H1 (cell line): Measurements from ENCODE around the gene RAP1GAP. TPM values are rescaled to one million over a fixed set of nuclear protein-coding genes. Genes with fewer than 3 reads are reported as not detected.

Source experiments
- CTCF ChIA-PET: fragments of 300-600 bp; sonication (Branson Sonifier 250); formaldehyde crosslinking; loops from one replicate; lab custom pipeline; 2021; ENCODE audit not compliant: partially characterized antibody; lab: Charles Lee
- POLR2A ChIA-PET: fragments of 300-600 bp; sonication (Branson Sonifier 250); formaldehyde crosslinking; loops from one replicate; lab custom pipeline; 2021; ENCODE audit warnings: inconsistent platforms; ENCODE audit not compliant: partially characterized antibody; lab: Charles Lee
- DNase-seq, 2 experiments: peaks; one replicate each; pipeline versions ENCODE4 v3.0.0 to v3.0.0-alpha.2; 2010 to 2022; ENCODE audit warnings: low spot score in 2 of 2, low read depth in 1 of 2, mixed read lengths in 1 of 2
- FAIRE-seq: peaks from 2 replicates; lab custom pipeline; 2011; peaks lifted over from hg19 to GRCh38; lab: Jason Lieb, UNC
- H2AFZ ChIP-seq: 2 replicates; pipeline ENCODE4 v1.8.1; 2012; ENCODE audit warnings: low read length, inconsistent platforms
- H2AK5ac ChIP-seq: 2 replicates; pipeline ENCODE4 v1.6.1; 2013; ENCODE audit warnings: low read depth, low read length
- H2BK120ac ChIP-seq: replicated peaks from 2 replicates; pipeline ENCODE3; 2013; ENCODE audit warnings: low read depth, low read length, inconsistent platforms
- H2BK12ac ChIP-seq: 2 replicates; pipeline ENCODE4 v1.6.1; 2013; ENCODE audit warnings: low read depth, low read length
- H2BK15ac ChIP-seq: 2 replicates; pipeline ENCODE4 v1.6.1; 2013; ENCODE audit warnings: low read length
- H2BK20ac ChIP-seq: 2 replicates; pipeline ENCODE4 v1.6.1; 2013; ENCODE audit warnings: low read length
- H2BK5ac ChIP-seq: 2 replicates; pipeline ENCODE4 v1.6.1; 2013; ENCODE audit warnings: low read depth, low read length
- H3K14ac ChIP-seq: 2 replicates; pipeline ENCODE4 v1.6.1; 2013; ENCODE audit warnings: inconsistent platforms; ENCODE audit not compliant: insufficient read length
- H3K18ac ChIP-seq: 2 replicates; pipeline ENCODE4 v1.6.1; 2013; ENCODE audit warnings: low read length; ENCODE audit errors: extremely low read depth
- H3K23ac ChIP-seq: 2 replicates; pipeline ENCODE4 v1.6.1; 2013; ENCODE audit warnings: inconsistent platforms; ENCODE audit not compliant: insufficient read length
- H3K23me2 ChIP-seq: 2 replicates; pipeline ENCODE4 v1.6.1; 2013; ENCODE audit warnings: low read depth, low read length
- H3K27ac ChIP-seq: 2 replicates; pipeline ENCODE4 v1.6.1; 2011; ENCODE audit warnings: low read depth, low read length, inconsistent platforms
- H3K27me3 ChIP-seq, 4 experiments: replicated peaks in 1 of 4; 1 replicate in 1 of 4; 2 replicates in 3 of 4; pipeline versions ENCODE4 v1.6.1 to v1.8.1; 2011 to 2013; ENCODE audit warnings: low read length in 3 of 4, mild to moderate bottlenecking in 3 of 4, inconsistent platforms in 2 of 4, mixed read lengths in 2 of 4, moderate library complexity in 1 of 4; ENCODE audit not compliant: control insufficient read depth in 3 of 4, insufficient read depth in 3 of 4; ENCODE audit errors: extremely low read depth in 1 of 4
- H3K36me3 ChIP-seq, 4 experiments: 2 replicates each; pipeline versions ENCODE4 v1.6.1 to v1.8.1; 2011 to 2013; ENCODE audit warnings: mild to moderate bottlenecking in 4 of 4, low read length in 3 of 4, moderate library complexity in 2 of 4, control low read depth in 1 of 4, inconsistent platforms in 1 of 4; ENCODE audit not compliant: insufficient read depth in 4 of 4, control insufficient read depth in 2 of 4
- H3K4ac ChIP-seq: replicated peaks from 2 replicates; pipeline ENCODE3; 2013; ENCODE audit warnings: low read length, low read depth, mixed read lengths, inconsistent platforms; ENCODE audit not compliant: insufficient read length
- H3K4me1 ChIP-seq, 4 experiments: replicated peaks in 1 of 4; 1 replicate in 1 of 4; 2 replicates in 3 of 4; pipeline versions ENCODE4 v1.6.1 to v1.8.1; 2011 to 2013; ENCODE audit warnings: low read length in 3 of 4, inconsistent platforms in 2 of 4, mixed read lengths in 1 of 4; ENCODE audit not compliant: insufficient read depth in 4 of 4, control insufficient read depth in 3 of 4
- H3K4me2 ChIP-seq, 2 experiments: 2 replicates each; pipeline versions ENCODE4 v1.6.1 to v1.8.1; 2011 to 2013; ENCODE audit warnings: low read depth in 2 of 2, low read length in 2 of 2, control low read depth in 1 of 2, inconsistent platforms in 1 of 2, mild to moderate bottlenecking in 1 of 2; ENCODE audit not compliant: insufficient read depth in 1 of 2
- H3K4me3 ChIP-seq, 4 experiments: fragments of 200-600, 300-600 bp in 1 of 4; sonication (generic), shearing (Covaris generic), sonication (Bioruptor Twin) in 1 of 4; 2 replicates each; pipeline versions ENCODE4 v1.5.1 to v1.8.1; 2011 to 2016; ENCODE audit warnings: low read length in 4 of 4, low read depth in 3 of 4, control low read depth in 2 of 4, inconsistent platforms in 2 of 4, mild to moderate bottlenecking in 2 of 4, mixed read lengths in 1 of 4, moderate library complexity in 1 of 4; ENCODE audit not compliant: insufficient read depth in 2 of 4; ENCODE audit errors: extremely low read depth in 1 of 4
- H3K56ac ChIP-seq: replicated peaks from 2 replicates; pipeline ENCODE3; 2013; ENCODE audit warnings: low read depth, mild to moderate bottlenecking, mixed read lengths, low read length, inconsistent platforms; ENCODE audit not compliant: insufficient read length
- H3K79me1 ChIP-seq: 2 replicates; pipeline ENCODE4 v1.6.1; 2013; ENCODE audit warnings: low read depth, low read length, control low read depth
- H3K79me2 ChIP-seq, 2 experiments: 2 replicates each; pipeline versions ENCODE4 v1.6.1 to v1.8.1; 2012 to 2013; ENCODE audit warnings: low read length in 2 of 2, mild to moderate bottlenecking in 2 of 2, inconsistent platforms in 1 of 2; ENCODE audit not compliant: insufficient read depth in 2 of 2, control insufficient read depth in 1 of 2
- H3K9ac ChIP-seq, 4 experiments: replicated peaks in 1 of 4; 1 replicate in 1 of 4; 2 replicates in 3 of 4; pipeline versions ENCODE4 v1.6.1 to v1.8.1; 2011 to 2013; ENCODE audit warnings: low read depth in 3 of 4, low read length in 3 of 4, control low read depth in 2 of 4, mild to moderate bottlenecking in 2 of 4, moderate library complexity in 2 of 4, inconsistent platforms in 1 of 4; ENCODE audit errors: extremely low read depth in 1 of 4
- H3K9me3 ChIP-seq, 2 experiments: 2 replicates each; pipeline versions ENCODE4 v1.6.1 to v1.8.1; 2012 to 2013; ENCODE audit warnings: mild to moderate bottlenecking in 2 of 2, moderate library complexity in 2 of 2, control low read depth in 1 of 2, inconsistent platforms in 1 of 2, low read depth in 1 of 2, low read length in 1 of 2, mixed read lengths in 1 of 2; ENCODE audit not compliant: insufficient read depth in 2 of 2
- H4K20me1 ChIP-seq, 2 experiments: replicated peaks in 1 of 2; 2 replicates each; pipeline versions ENCODE3 to v1.8.1; 2011 to 2013; ENCODE audit warnings: inconsistent platforms in 2 of 2, low read length in 2 of 2, mild to moderate bottlenecking in 1 of 2; ENCODE audit not compliant: insufficient read depth in 2 of 2, control insufficient read depth in 1 of 2
- H4K5ac ChIP-seq: 2 replicates; pipeline ENCODE4 v1.6.1; 2013; ENCODE audit warnings: low read length, low read depth, mixed read lengths, inconsistent platforms; ENCODE audit not compliant: insufficient read length
- H4K8ac ChIP-seq: 2 replicates; pipeline ENCODE4 v1.8.0; 2013; ENCODE audit warnings: mild to moderate bottlenecking, moderate library complexity, low read length, inconsistent platforms; ENCODE audit not compliant: insufficient read depth; ENCODE audit errors: extremely low read depth
- H4K91ac ChIP-seq: replicated peaks from 2 replicates; pipeline ENCODE3; 2013; ENCODE audit warnings: low read length, mixed read lengths, inconsistent platforms; ENCODE audit not compliant: insufficient read length
- ASH2L ChIP-seq: fragments of 200-600, 300-600 bp; sonication (generic); IDR thresholded peaks from one replicate; pipeline ENCODE4 v1.7.1; 2017; ENCODE audit warnings: low read length
- CBX5 ChIP-seq: fragments of 300-800, 300-1000 bp; sonication (generic); IDR thresholded peaks from 2 replicates; pipeline ENCODE4 v1.7.1; 2016; ENCODE audit warnings: antibody characterized with exemption, low read length, low read depth
- EGR1 ChIP-seq: IDR thresholded peaks from 2 replicates; pipeline ENCODE4 v1.6.1; 2011; ENCODE audit warnings: low read depth, low read length, borderline replicate concordance
- GABPA ChIP-seq: IDR thresholded peaks from 2 replicates; pipeline ENCODE4 v1.6.1; 2011; ENCODE audit warnings: mild to moderate bottlenecking, low read length, moderate library complexity, borderline replicate concordance; ENCODE audit not compliant: insufficient read depth
- NANOG ChIP-seq: IDR thresholded peaks from 2 replicates; pipeline ENCODE4 v1.6.1; 2011; ENCODE audit warnings: low read length, low read depth, mild to moderate bottlenecking, inconsistent platforms; ENCODE audit not compliant: insufficient read depth, poor library complexity, severe bottlenecking
- NRF1 ChIP-seq: IDR thresholded peaks from 2 replicates; pipeline ENCODE4 v1.6.1; 2011; ENCODE audit warnings: mild to moderate bottlenecking, low read depth, low read length, improper control_type of control experiment
- RFX5 ChIP-seq: IDR thresholded peaks from 2 replicates; pipeline ENCODE4 v1.6.1; 2011; ENCODE audit warnings: low read depth, low read length, improper control_type of control experiment, borderline replicate concordance
- SAP30 ChIP-seq: fragments of 300-600 bp; sonication (generic); IDR thresholded peaks from 2 replicates; pipeline ENCODE4 v1.7.1; 2012; ENCODE audit warnings: low read length, moderate library complexity, mild to moderate bottlenecking, inconsistent platforms; ENCODE audit not compliant: insufficient read depth, insufficient replicate concordance
- SP1 ChIP-seq: IDR thresholded peaks from 2 replicates; pipeline ENCODE4 v1.6.1; 2011; ENCODE audit warnings: low read depth, low read length
- SRF ChIP-seq: IDR thresholded peaks from 2 replicates; pipeline ENCODE4 v1.6.1; 2011; ENCODE audit warnings: mild to moderate bottlenecking, low read depth, low read length, moderate library complexity
- SUZ12 ChIP-seq: fragments of 200-600 bp; sonication (generic); IDR thresholded peaks from 2 replicates; pipeline ENCODE4 v1.6.1; 2012; ENCODE audit warnings: mild to moderate bottlenecking, inconsistent platforms, low read length, moderate library complexity, mixed read lengths
- TBP ChIP-seq: IDR thresholded peaks from 2 replicates; pipeline ENCODE4 v1.6.1; 2011; ENCODE audit warnings: low read depth, low read length, improper control_type of control experiment
- TCF12 ChIP-seq: IDR thresholded peaks from 2 replicates; pipeline ENCODE4 v1.6.1; 2011; ENCODE audit warnings: low read depth, mild to moderate bottlenecking, low read length
- TEAD4 ChIP-seq: IDR thresholded peaks from 2 replicates; pipeline ENCODE4 v1.6.1; 2012; ENCODE audit warnings: low read depth, low read length, inconsistent platforms, mixed read lengths
- ZNF274 ChIP-seq: IDR thresholded peaks from 2 replicates; pipeline ENCODE4 v1.7.0; 2012; ENCODE audit warnings: low read length, borderline replicate concordance; ENCODE audit errors: extremely low read depth
- WGBS, 2 experiments: shearing (Covaris generic) in 1 of 2; methylation state at CpG; one replicate each; pipeline versions ENCODE4 v1.1.6 to v1.1.7; 2013 to 2015; ENCODE audit warnings: low lambda C conversion rate in 2 of 2, mixed read lengths in 2 of 2, inconsistent platforms in 1 of 2, low coverage in 1 of 2, missing lambda C conversion rate in 1 of 2; ENCODE audit not compliant: insufficient replicate concordance in 2 of 2, insufficient coverage in 1 of 2, insufficient read length in 1 of 2; ENCODE audit errors: extremely low coverage in 1 of 2, missing lambda C conversion rate in 1 of 2; 5-methylcytosine and 5-hydroxymethylcytosine counted together
- polyA plus RNA-seq, 7 experiments: library from polyadenylated mRNA; depleted of rRNA in 3 of 7; stranded (reverse) in 5 of 7; unstranded in 2 of 7; fragments of >200 nt in 5 of 7; fragments of 200-250 nt in 2 of 7; gene quantifications; 1 replicate in 5 of 7; 2 replicates in 1 of 7; 4 replicates in 1 of 7; pipeline versions ENCODE4 v1.2.1 to v1.2.3, GENCODE V29; 2011 to 2013; ENCODE audit warnings: missing spikeins in 2 of 7, mixed read lengths in 2 of 7
- total RNA-seq: library from RNA; stranded (reverse); fragmentation: NEBNext Ultra II Directional; extraction: Animal tissue kit (Norgen Biotek cat#: 25700); gene quantifications from 2 replicates; pipeline ENCODE4 v1.2.1, GENCODE V29; 2021

The RAP1GAP gene
- total and polyA plus RNA-seq, 2 of the 8 experiments (the other 6 are each of a cell fraction or from before 2014, with no cell fraction given): 8.4 TPM

GRCh38 chr1:21597753-21598152, 71.4 kb downstream of the RAP1GAP start:
- Histone ChIP-seq H2AK5ac (no peak overlapping the region), H2AFZ (no peak overlapping the region), H2BK20ac (no peak overlapping the region), H3K23ac (no peak overlapping the region), H3K23me2 (no peaks in the 10 kb centered on the region), H3K4me3 (no peak overlapping the region), H2BK5ac (no peak overlapping the region), H3K4me1 (no peaks in the 10 kb centered on the region; a peak in 1 of 7 replicates), H4K20me1 (peaks cover 0 to 1% of the 10 kb centered on the region in 2 experiments), H3K9me3 (no peaks in the 10 kb centered on the region), H3K4ac (no peak overlapping the region), H2BK120ac (no peak overlapping the region), H3K4me2 (no peak overlapping the region), H3K18ac (no peak overlapping the region), H3K79me2 (no peaks in the 10 kb centered on the region), H4K5ac (no peak overlapping the region), H4K91ac (no peak overlapping the region), H3K9ac (no peak overlapping the region), H4K8ac (peak overlapping the region; percentile 19; the same call in 1 of the 2 replicates), H3K36me3 (no peaks in the 10 kb centered on the region), H3K14ac (no peak overlapping the region), H3K27me3 (no peaks in the 10 kb centered on the region), H3K27ac (no peak overlapping the region), H2BK15ac (no peak overlapping the region), H3K56ac (no peak overlapping the region), H2BK12ac (no peak overlapping the region), H3K79me1 (no peaks in the 10 kb centered on the region)
- FAIRE-seq: no peak
- DNase-seq: no peak
- ChIA-PET CTCF (interaction anchor here (1.0 to 5.8 kb wide), 5 partner anchors 24 to 88 kb away, joined by 3 to 49 read pairs (median 4); partner anchors contain the start of gene ALPL), POLR2A (interaction anchor here (0.9 kb wide), 1 partner anchor 88 kb away, joined by 3 read pairs; no protein-coding TSS in a partner anchor)
- WGBS, 2 experiments: 87% methylated on average over 14 of the region's 19 CpGs; no CpG with 5 or more reads in 1 of the 2 experiments
- TF ChIP-seq RFX5 (no peak), SRF (no peak), NRF1 (no peak), EGR1 (no peak), SUZ12 (no peak), NANOG (no peak), TBP (no peak), TCF12 (no peak), TEAD4 (no peak), SAP30 (no peak), GABPA (no peak), SP1 (no peak), ASH2L (no peak), CBX5 (no peak), ZNF274 (no peak)
